KMS-11 (cell line): ENCODE results near the gene ZBTB7C.

Source experiments
- H2AFZ ChIP-seq: fragments of 200-600 bp; sonication (generic); 2 replicates; pipeline ENCODE4 v1.6.1; 2016; ENCODE audit warnings: antibody characterized with exemption, mixed run types, low read depth
- H3K27ac ChIP-seq: fragments of 200-600 bp; sonication (generic); 2 replicates; pipeline ENCODE4 v1.6.1; 2016; ENCODE audit warnings: mild to moderate bottlenecking, mixed run types
- H3K27me3 ChIP-seq: fragments of 200-600 bp; sonication (generic); 2 replicates; pipeline ENCODE4 v1.6.1; 2017; ENCODE audit warnings: mild to moderate bottlenecking, low read depth, mixed run types, moderate library complexity; ENCODE audit not compliant: insufficient read depth
- H3K36me3 ChIP-seq: fragments of 200-600 bp; sonication (generic); 2 replicates; pipeline ENCODE4 v1.6.1; 2017; ENCODE audit warnings: mild to moderate bottlenecking, mixed run types; ENCODE audit not compliant: insufficient read depth
- H3K4me1 ChIP-seq: fragments of 200-600 bp; sonication (generic); 2 replicates; pipeline ENCODE4 v1.6.1; 2016; ENCODE audit warnings: mild to moderate bottlenecking, low read depth, mixed run types; ENCODE audit not compliant: poor library complexity, severe bottlenecking
- H3K4me2 ChIP-seq: fragments of 200-600 bp; sonication (generic); 2 replicates; pipeline ENCODE4 v1.7.0; 2016; ENCODE audit warnings: mild to moderate bottlenecking, mixed run types
- H3K4me3 ChIP-seq: fragments of 200-600 bp; sonication (generic); IDR thresholded peaks from 2 replicates; pipeline ENCODE4 v1.6.1; 2017; ENCODE audit warnings: low read depth, low read length, mixed read lengths; ENCODE audit not compliant: insufficient read depth
- H3K79me2 ChIP-seq: fragments of 200-600 bp; sonication (generic); 2 replicates; pipeline ENCODE4 v1.6.1; 2016; ENCODE audit warnings: low read depth, mixed run types; ENCODE audit not compliant: insufficient read depth
- H3K9ac ChIP-seq: fragments of 200-600 bp; sonication (generic); 2 replicates; pipeline ENCODE4 v1.6.1; 2016; ENCODE audit warnings: mild to moderate bottlenecking, mixed run types
- H4K20me1 ChIP-seq: fragments of 200-600 bp; sonication (generic); 2 replicates; pipeline ENCODE4 v1.6.1; 2016; ENCODE audit warnings: mild to moderate bottlenecking, mixed run types; ENCODE audit not compliant: insufficient read depth
- TF ChIP-seq, protein P1 (sequence below): fragments of 200-600 bp; sonication (generic); conservative IDR thresholded peaks from 2 replicates; pipeline ENCODE4 v1.6.1; 2017; ENCODE audit warnings: low read depth, mild to moderate bottlenecking, antibody characterized with exemption, low read length, moderate library complexity, mixed read lengths

The ZBTB7C gene

DNA sequence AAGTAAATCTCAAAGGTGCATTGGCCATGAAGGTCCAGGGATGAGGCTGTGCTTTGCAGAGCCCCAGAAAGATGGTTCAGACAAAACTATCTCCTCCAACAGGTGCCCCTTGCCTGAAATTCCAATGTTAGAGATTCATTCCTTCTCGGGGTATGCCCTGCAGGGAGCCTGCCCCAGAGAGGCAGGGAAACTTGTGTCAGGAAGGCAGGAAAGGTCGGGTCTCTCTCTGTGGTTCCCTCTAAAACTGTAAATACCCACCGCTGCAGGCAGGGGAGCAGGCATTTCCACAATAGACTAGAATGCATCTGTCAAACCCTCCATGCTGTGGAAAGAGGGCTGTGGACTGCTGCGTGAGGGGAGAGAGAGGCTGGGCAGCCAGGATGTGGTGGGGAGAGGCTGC, 271.0 kb downstream of the ZBTB7C start:
- no peak overlapping the region for H3K4me2 ChIP-seq
- H3K27me3 ChIP-seq = no peaks in the 10 kb centered on the region
- H3K4me1 ChIP-seq = no peaks in the 10 kb centered on the region

DNA sequence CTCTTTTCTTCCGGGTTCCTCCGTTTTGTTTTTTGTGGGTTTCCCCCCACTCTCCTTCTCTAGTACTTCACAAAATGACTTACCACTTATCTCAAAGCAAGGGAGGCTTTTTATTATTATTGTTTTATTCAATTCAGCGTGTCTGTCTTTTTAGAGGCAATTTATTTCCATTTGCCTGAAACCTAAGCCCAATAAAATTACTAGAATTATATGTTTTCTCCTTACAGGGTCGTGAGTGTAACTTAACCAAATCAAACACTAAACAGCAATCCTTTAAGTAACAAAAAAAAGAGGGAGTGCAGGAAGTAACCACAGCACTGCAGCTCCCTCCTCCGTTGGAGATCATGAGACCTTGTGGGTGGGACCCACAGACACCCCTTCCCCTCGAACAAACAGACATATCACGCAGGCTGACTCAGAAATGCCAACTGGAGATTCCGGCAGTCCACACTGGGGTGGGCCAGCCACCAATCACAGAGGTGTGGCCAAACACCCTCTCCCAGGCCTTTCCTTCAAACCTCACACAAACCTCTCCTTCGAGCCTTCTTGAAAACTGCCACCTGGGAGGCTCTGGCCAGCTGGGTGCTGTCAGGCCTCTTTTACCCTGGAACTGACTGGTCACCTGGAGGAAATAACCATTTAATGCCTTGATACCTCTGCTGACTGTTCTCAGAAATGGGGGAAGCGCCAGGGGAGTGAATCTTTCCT, 271.7 kb downstream of the ZBTB7C start:
- Histone ChIP-seq H3K4me3 (no peak overlapping the region), H4K20me1 (no peaks in the 10 kb centered on the region), H3K9ac (no peak overlapping the region), H2AFZ (no peak overlapping the region), H3K4me1 (no peaks in the 10 kb centered on the region), H3K27me3 (no peaks in the 10 kb centered on the region), H3K4me2 (no peak overlapping the region), H3K36me3 (no peaks in the 10 kb centered on the region), H3K79me2 (no peaks in the 10 kb centered on the region), H3K27ac (no peak overlapping the region)
- TF ChIP-seq, protein P1, sequence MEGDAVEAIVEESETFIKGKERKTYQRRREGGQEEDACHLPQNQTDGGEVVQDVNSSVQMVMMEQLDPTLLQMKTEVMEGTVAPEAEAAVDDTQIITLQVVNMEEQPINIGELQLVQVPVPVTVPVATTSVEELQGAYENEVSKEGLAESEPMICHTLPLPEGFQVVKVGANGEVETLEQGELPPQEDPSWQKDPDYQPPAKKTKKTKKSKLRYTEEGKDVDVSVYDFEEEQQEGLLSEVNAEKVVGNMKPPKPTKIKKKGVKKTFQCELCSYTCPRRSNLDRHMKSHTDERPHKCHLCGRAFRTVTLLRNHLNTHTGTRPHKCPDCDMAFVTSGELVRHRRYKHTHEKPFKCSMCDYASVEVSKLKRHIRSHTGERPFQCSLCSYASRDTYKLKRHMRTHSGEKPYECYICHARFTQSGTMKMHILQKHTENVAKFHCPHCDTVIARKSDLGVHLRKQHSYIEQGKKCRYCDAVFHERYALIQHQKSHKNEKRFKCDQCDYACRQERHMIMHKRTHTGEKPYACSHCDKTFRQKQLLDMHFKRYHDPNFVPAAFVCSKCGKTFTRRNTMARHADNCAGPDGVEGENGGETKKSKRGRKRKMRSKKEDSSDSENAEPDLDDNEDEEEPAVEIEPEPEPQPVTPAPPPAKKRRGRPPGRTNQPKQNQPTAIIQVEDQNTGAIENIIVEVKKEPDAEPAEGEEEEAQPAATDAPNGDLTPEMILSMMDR = no peak

More for the DNA sequence above, 271.0 kb downstream of the ZBTB7C start:
- H2AFZ ChIP-seq = no peak overlapping the region
- H3K9ac ChIP-seq = no peak overlapping the region
- H3K27ac ChIP-seq = no peak overlapping the region
- no peak overlapping the region for H3K4me3 ChIP-seq
- H3K36me3 ChIP-seq = no peaks in the 10 kb centered on the region
- no peaks in the 10 kb centered on the region for H4K20me1 ChIP-seq
- TF ChIP-seq, protein P1 = no peak
- H3K79me2 ChIP-seq = no peaks in the 10 kb centered on the region

DNA sequence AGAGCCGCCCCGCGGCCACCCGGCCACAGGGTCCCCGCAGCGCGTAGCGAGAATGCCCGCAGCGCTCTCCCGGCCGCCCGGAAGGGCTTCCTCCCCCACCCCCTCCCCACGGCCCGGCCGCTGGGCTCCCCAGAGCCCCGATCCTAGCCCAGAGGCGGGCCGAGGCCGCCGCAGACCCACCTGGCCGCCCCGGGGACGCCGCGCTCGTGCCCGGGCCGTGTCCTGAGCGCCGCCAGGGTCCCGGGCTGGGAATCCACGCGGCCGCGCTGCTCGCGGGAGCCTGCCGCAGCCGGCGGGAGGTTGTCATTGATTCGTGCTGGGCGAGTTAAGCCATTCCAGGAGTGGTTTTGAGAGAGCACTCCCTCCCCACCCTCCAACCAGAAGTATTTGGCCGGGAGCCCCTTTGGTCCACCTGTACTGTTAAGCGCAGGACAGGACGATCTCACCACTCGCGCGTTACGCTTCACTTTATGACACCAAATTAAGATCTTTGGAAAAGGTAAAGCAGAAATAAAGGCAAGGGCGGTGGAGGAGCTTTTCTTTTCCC, 272.3 kb downstream of the ZBTB7C start:
- H3K27me3 ChIP-seq = no peaks in the 10 kb centered on the region
- H3K4me3 ChIP-seq = no peak overlapping the region
- no peaks in the 10 kb centered on the region for H3K36me3 ChIP-seq
- no peaks in the 10 kb centered on the region for H3K4me1 ChIP-seq
- TF ChIP-seq, protein P1 = no peak
- no peaks in the 10 kb centered on the region for H3K79me2 ChIP-seq
- no peak overlapping the region for H2AFZ ChIP-seq
- H4K20me1 ChIP-seq = no peaks in the 10 kb centered on the region
- no peak overlapping the region for H3K4me2 ChIP-seq
- no peak overlapping the region for H3K27ac ChIP-seq
- H3K9ac ChIP-seq = no peak overlapping the region

DNA sequence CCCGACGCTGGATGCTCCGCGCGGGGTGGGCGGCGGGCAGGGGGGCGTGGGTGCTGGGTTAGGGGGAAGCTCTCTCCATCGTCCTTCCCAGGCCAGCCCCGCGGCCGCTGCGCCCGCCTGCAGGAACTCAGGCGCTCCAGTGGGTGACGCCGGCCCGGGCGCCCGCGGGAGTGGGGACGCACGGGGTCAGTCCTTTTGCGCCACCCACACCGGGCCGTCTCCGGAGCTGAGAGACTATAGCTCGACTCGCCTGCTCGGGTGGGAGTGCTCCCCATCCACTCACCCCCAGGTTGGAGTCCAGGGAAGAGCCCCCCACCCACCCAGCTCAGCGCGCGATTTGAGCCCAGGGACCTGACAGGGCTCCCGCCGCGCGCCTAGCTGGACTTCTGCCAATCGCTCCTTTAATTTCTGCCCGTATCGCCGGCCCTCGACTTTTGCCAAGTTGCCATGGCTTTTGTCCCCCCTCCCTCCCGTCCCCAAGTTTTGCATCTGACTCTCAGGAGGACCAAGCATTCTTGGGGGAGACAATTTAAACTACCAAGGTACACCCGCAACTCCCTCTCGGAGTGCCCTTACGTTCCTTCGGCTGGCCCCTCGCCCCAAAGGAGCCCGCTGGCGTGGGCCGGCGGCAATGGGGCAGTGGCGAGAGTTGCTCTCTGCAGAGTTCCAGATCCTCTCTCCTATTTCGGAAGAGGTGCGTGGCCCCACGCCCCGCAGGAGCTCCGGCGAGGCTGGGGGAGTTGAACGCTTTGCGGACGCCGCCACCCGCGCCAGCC, 272.9 kb downstream of the ZBTB7C start:
- no peaks in the 10 kb centered on the region for H3K36me3 ChIP-seq
- no peaks in the 10 kb centered on the region for H4K20me1 ChIP-seq
- no peak overlapping the region for H3K27ac ChIP-seq
- TF ChIP-seq, protein P1 = no peak
- H3K9ac ChIP-seq = no peak overlapping the region
- no peak overlapping the region for H2AFZ ChIP-seq
- H3K79me2 ChIP-seq = no peaks in the 10 kb centered on the region
- no peak overlapping the region for H3K4me3 ChIP-seq
- H3K4me2 ChIP-seq = no peak overlapping the region
- H3K4me1 ChIP-seq = no peaks in the 10 kb centered on the region
- H3K27me3 ChIP-seq = no peaks in the 10 kb centered on the region
